RWPE2 (cell line): ENCODE measurements around the gene JADE3.

Experiments
- ATAC-seq: fragments of 200-7000 bp; cut with Tn5 transposase; 3 replicates; pipeline ENCODE4 v1.9.1; 2021; ENCODE audit warnings: low read depth
- DNase-seq: peaks from one replicate; pipeline ENCODE4 v3.0.0-alpha.2; 2020; ENCODE audit warnings: low spot score
- H3K27ac ChIP-seq: fragments of 450-650 bp; 2 replicates; pipeline ENCODE4 v1.5.1; 2017; ENCODE audit warnings: mild to moderate bottlenecking; ENCODE audit not compliant: poor library complexity, severe bottlenecking
- H3K27me3 ChIP-seq: fragments of 250-450 bp; sonication (Bioruptor Pico); 2 replicates; pipeline ENCODE4 v1.5.1; 2021; ENCODE audit warnings: mild to moderate bottlenecking, moderate library complexity; ENCODE audit not compliant: insufficient read depth, poor library complexity, severe bottlenecking
- H3K36me3 ChIP-seq: fragments of 250-450 bp; sonication (Bioruptor Pico); 2 replicates; pipeline ENCODE4 v1.5.1; 2020; ENCODE audit warnings: low read depth, mild to moderate bottlenecking, moderate library complexity
- H3K4me1 ChIP-seq: fragments of 250-450 bp; sonication (Bioruptor Pico); 2 replicates; pipeline ENCODE4 v1.5.1; 2021; ENCODE audit warnings: mild to moderate bottlenecking, moderate library complexity; ENCODE audit not compliant: insufficient read depth, poor library complexity, severe bottlenecking
- H3K4me3 ChIP-seq: fragments of 250-450 bp; sonication (Bioruptor Pico); 2 replicates; pipeline ENCODE4 v1.5.1; 2021; ENCODE audit warnings: mild to moderate bottlenecking, moderate library complexity; ENCODE audit not compliant: severe bottlenecking
- H3K9me3 ChIP-seq: fragments of 250-450 bp; sonication (Bioruptor Pico); 2 replicates; pipeline ENCODE4 v1.5.1; 2021; ENCODE audit warnings: mild to moderate bottlenecking, moderate library complexity; ENCODE audit not compliant: severe bottlenecking
- CTCF ChIP-seq: fragments of 450-650 bp; IDR thresholded peaks from one replicate; pipeline ENCODE4 v1.5.1; 2017; ENCODE audit warnings: mild to moderate bottlenecking, moderate library complexity; ENCODE audit not compliant: poor library complexity, severe bottlenecking

JADE3 gene

GRCh38 chrX:46957297-46957696, 45.1 kb downstream of the JADE3 start:
- H3K27ac ChIP-seq: no peak overlapping the region
- H3K36me3 ChIP-seq: no peaks in the 10 kb centered on the region
- DNase-seq (no peak), ATAC-seq (no peak)
- H3K9me3 ChIP-seq: no peaks in the 10 kb centered on the region
- no peak for TF ChIP-seq CTCF
- no peak overlapping the region for H3K4me3 ChIP-seq
- H3K4me1 ChIP-seq: no peaks in the 10 kb centered on the region
- no peaks in the 10 kb centered on the region for H3K27me3 ChIP-seq

- no peaks in the 10 kb centered on the region for H3K36me3 ChIP-seq
- no peak for TF ChIP-seq CTCF
- no peak overlapping the region for H3K4me3 ChIP-seq
- no peaks in the 10 kb centered on the region for H3K9me3 ChIP-seq
- no peak overlapping the region for H3K27ac ChIP-seq
- H3K27me3 ChIP-seq: no peaks in the 10 kb centered on the region
- DNase-seq (no peak), ATAC-seq (no peak)
- H3K4me1 ChIP-seq: no peaks in the 10 kb centered on the region
Measured at GRCh38 chrX:46959101-46959500, 46.9 kb downstream of the JADE3 start.

GRCh38 chrX:46959985-46960700, 47.9 kb downstream of the JADE3 start:
- DNase-seq: no peak
- Histone ChIP-seq H3K9me3 (no peaks in the 10 kb centered on the region), H3K36me3 (no peaks in the 10 kb centered on the region), H3K4me1 (no peaks in the 10 kb centered on the region), H3K27ac (no peak overlapping the region), H3K4me3 (no peak overlapping the region), H3K27me3 (no peaks in the 10 kb centered on the region)
- ATAC-seq: no peak
- TF ChIP-seq CTCF: no peak

- H3K4me1 ChIP-seq: no peaks in the 10 kb centered on the region
Measured at GRCh38 chrX:46961097-46961496, 48.9 kb downstream of the JADE3 start.

More at GRCh38 chrX:46961097-46961496, 48.9 kb downstream of the JADE3 start:
- TF ChIP-seq CTCF: no peak
- Histone ChIP-seq H3K36me3 (no peaks in the 10 kb centered on the region), H3K4me3 (no peak overlapping the region), H3K27me3 (no peaks in the 10 kb centered on the region), H3K9me3 (no peaks in the 10 kb centered on the region), H3K27ac (no peak overlapping the region)
- DNase-seq (no peak), ATAC-seq (no peak)
